MM.1S (cell line): ENCODE measurements around the gene CFAP77.

ENCODE experiments used
- DNase-seq: peaks from one replicate; pipeline ENCODE4 v3.0.0-alpha.2; 2015
- H2AFZ ChIP-seq: fragments of 300-600 bp; sonication (generic); 2 replicates; pipeline ENCODE4 v1.6.0; 2016; ENCODE audit warnings: antibody characterized with exemption, low read length
- H3F3A ChIP-seq: fragments of 300-600 bp; sonication (generic); 2 replicates; pipeline ENCODE4 v1.6.1; 2016; ENCODE audit warnings: mild to moderate bottlenecking, antibody characterized with exemption, low read length, moderate library complexity, mixed read lengths; ENCODE audit not compliant: insufficient read depth
- H3K27ac ChIP-seq: fragments of 300-600 bp; sonication (generic); 2 replicates; pipeline ENCODE4 v1.5.1; 2016; ENCODE audit warnings: mild to moderate bottlenecking, low read length
- H3K27me3 ChIP-seq: fragments of 300-600 bp; sonication (generic); replicated peaks from 2 replicates; pipeline ENCODE4 v1.6.0; 2016; ENCODE audit warnings: low read length; ENCODE audit not compliant: insufficient read depth
- H3K36me3 ChIP-seq: fragments of 300-600 bp; sonication (generic); replicated peaks from 2 replicates; pipeline ENCODE4 v1.6.1; 2016; ENCODE audit warnings: mild to moderate bottlenecking, low read length, mixed read lengths; ENCODE audit not compliant: insufficient read depth
- H3K4me1 ChIP-seq: fragments of 300-600 bp; sonication (generic); 2 replicates; pipeline ENCODE4 v1.6.1; 2016; ENCODE audit warnings: low read length, mixed read lengths
- H3K4me2 ChIP-seq: fragments of 300-600 bp; sonication (generic); 2 replicates; pipeline ENCODE4 v1.6.0; 2016; ENCODE audit warnings: low read depth, low read length
- H3K4me3 ChIP-seq: fragments of 300-600 bp; sonication (generic); 2 replicates; pipeline ENCODE4 v1.5.1; 2016; ENCODE audit warnings: low read length, mixed read lengths
- H3K79me2 ChIP-seq: fragments of 300-600 bp; sonication (generic); 2 replicates; pipeline ENCODE4 v1.6.1; 2016; ENCODE audit warnings: mixed run types, low read length, mixed read lengths
- H3K9ac ChIP-seq: fragments of 300-600 bp; sonication (generic); 2 replicates; pipeline ENCODE4 v1.6.1; 2016; ENCODE audit warnings: low read length, mixed read lengths
- H3K9me2 ChIP-seq: fragments of 300-600 bp; sonication (generic); replicated peaks from 2 replicates; pipeline ENCODE4 v1.6.1; 2016; ENCODE audit warnings: mild to moderate bottlenecking, low read length, mixed read lengths; ENCODE audit not compliant: insufficient read depth
- H3K9me3 ChIP-seq: fragments of 300-600 bp; sonication (generic); replicated peaks from 2 replicates; pipeline ENCODE4 v1.6.1; 2016; ENCODE audit warnings: mild to moderate bottlenecking, low read length, mixed read lengths; ENCODE audit not compliant: insufficient read depth
- H4K20me1 ChIP-seq: fragments of 300-600 bp; sonication (generic); 2 replicates; pipeline ENCODE4 v1.6.1; 2016; ENCODE audit warnings: mild to moderate bottlenecking, low read length, moderate library complexity, mixed read lengths; ENCODE audit not compliant: insufficient read depth
- EZH2 ChIP-seq: fragments of 300-600 bp; sonication (generic); optimal IDR thresholded peaks from 2 replicates; pipeline ENCODE3; 2017; ENCODE audit warnings: low read depth, mild to moderate bottlenecking, antibody characterized with exemption, low read length, mixed read lengths
- EZH2phosphoT487 ChIP-seq: fragments of 300-600 bp; sonication (generic); IDR thresholded peaks from 2 replicates; pipeline ENCODE4 v1.6.1; 2018; ENCODE audit warnings: antibody characterized with exemption, low read length
- TF ChIP-seq, protein P1 (sequence below): fragments of 300-600 bp; sonication (generic); IDR thresholded peaks from 2 replicates; pipeline ENCODE4 v1.5.1; 2016; ENCODE audit warnings: antibody characterized with exemption, low read length, mixed read lengths

The CFAP77 gene

DNA sequence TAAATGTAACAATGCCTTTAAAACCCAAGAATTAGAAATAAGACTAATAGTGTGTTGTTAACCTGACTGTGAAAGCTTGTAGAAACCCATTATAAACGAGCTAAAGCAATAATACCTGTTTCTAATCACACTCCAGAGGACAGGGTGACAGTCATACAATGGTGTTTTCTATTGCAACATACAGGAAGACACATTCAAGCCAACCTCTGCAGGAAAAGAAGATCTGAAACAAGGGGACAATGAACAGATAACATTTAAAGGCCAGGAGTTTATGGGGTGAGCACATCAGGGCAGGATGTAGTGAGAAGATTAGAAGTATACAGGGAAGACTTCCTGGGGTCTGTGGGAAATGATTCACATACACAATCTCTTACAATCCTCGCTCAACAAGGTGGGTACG lies 186.2 kb downstream of the CFAP77 start:
- no peaks in the 10 kb centered on the region for H3K79me2 ChIP-seq
- H3F3A ChIP-seq, result no peaks in the 10 kb centered on the region
- no peak overlapping the region for H3K4me2 ChIP-seq
- H3K4me3 ChIP-seq, result no peak overlapping the region
- H2AFZ ChIP-seq, result no peak overlapping the region
- H3K36me3 ChIP-seq, result no peaks in the 10 kb centered on the region
- no peak overlapping the region for H3K27ac ChIP-seq
- no peaks in the 10 kb centered on the region for H3K27me3 ChIP-seq
- H4K20me1 ChIP-seq, result 0 out of 2 replicates have a peak, but pooled peaks cover 3% of the 10 kb centered on the region
- DNase-seq, result no peak
- H3K9ac ChIP-seq, result no peak overlapping the region
- H3K9me3 ChIP-seq, result no peaks in the 10 kb centered on the region
- H3K9me2 ChIP-seq, result no peaks in the 10 kb centered on the region
- TF ChIP-seq, protein P1, sequence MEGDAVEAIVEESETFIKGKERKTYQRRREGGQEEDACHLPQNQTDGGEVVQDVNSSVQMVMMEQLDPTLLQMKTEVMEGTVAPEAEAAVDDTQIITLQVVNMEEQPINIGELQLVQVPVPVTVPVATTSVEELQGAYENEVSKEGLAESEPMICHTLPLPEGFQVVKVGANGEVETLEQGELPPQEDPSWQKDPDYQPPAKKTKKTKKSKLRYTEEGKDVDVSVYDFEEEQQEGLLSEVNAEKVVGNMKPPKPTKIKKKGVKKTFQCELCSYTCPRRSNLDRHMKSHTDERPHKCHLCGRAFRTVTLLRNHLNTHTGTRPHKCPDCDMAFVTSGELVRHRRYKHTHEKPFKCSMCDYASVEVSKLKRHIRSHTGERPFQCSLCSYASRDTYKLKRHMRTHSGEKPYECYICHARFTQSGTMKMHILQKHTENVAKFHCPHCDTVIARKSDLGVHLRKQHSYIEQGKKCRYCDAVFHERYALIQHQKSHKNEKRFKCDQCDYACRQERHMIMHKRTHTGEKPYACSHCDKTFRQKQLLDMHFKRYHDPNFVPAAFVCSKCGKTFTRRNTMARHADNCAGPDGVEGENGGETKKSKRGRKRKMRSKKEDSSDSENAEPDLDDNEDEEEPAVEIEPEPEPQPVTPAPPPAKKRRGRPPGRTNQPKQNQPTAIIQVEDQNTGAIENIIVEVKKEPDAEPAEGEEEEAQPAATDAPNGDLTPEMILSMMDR, result no peak
- TF ChIP-seq EZH2phosphoT487 (no peak), EZH2 (no peak)
- H3K4me1 ChIP-seq, result no peaks in the 10 kb centered on the region

DNA sequence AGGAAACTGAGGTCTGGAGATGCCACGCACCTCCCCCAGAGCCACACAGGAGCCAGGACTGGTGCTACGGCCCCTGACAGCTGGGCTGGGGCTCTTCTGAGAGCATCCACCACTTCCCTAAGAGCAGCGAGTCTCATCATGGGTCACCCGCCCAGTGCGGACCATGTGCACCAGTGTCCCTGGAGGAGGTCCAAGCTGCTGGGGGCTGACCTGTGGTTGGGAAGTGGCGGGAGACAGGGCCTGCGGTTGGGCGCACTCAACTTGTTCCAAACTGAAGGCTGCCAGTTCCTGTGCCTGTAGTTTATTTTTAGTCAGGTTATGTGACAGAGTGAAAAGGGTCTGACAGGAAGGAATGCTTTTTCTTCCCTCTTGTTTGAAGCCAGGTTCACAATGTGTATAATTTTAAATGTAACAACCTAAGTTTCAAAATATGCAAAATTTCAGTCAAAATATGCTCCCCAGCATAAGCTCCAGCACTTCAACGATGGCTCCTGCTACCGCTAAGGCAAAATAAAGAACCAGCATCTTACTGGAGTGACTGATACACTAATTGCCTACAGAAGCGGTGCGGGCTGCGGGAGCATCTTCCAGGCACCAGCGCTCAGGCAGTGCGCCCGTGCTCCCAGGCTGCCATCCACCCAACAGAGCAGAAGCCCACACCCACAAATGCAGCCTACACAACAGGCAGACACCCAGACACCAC lies 187.2 kb downstream of the CFAP77 start:
- Histone ChIP-seq H3K27ac (no peak overlapping the region), H3K79me2 (no peaks in the 10 kb centered on the region), H3K27me3 (no peaks in the 10 kb centered on the region), H3F3A (no peaks in the 10 kb centered on the region), H3K4me2 (no peak overlapping the region), H3K4me1 (no peaks in the 10 kb centered on the region), H3K9ac (no peak overlapping the region), H4K20me1 (0 out of 2 replicates have a peak, but pooled peaks cover 3% of the 10 kb centered on the region), H3K9me2 (no peaks in the 10 kb centered on the region), H3K4me3 (no peak overlapping the region), H3K36me3 (no peaks in the 10 kb centered on the region), H3K9me3 (no peaks in the 10 kb centered on the region), H2AFZ (no peak overlapping the region)
- TF ChIP-seq EZH2 (no peak), EZH2phosphoT487 (no peak)
- TF ChIP-seq, protein P1, result no peak
- DNase-seq, result no peak

DNA sequence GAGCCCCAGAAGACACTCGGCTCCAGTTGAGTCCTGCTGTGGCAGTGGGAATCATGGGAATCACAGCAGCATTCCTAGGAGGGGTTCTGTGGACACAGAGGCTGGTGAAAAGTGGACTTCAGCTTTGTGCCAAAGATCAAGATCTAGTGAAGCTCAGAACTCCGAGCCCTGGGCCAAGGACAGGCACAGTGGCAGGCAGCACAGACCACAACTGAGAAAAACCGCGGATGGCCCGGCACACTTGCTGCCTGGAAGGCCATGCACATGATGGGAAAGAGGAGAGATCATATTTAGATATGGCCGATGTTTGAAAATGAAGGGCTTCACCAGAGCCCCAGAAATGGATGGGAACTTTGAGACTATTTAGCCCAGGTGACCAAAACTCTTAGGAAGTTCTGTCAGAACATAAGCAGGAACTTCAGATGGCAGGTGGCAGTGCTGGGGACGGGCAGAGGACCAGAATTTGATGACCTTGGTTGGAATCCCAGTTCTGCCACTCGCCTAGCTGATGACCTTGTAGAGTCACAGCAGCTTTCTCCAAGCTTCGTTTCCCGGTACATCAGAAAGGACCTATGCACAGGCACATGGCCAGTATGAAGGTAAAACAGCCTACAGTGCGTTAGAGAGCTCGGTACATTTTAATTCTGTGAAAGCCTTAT lies 190.4 kb downstream of the CFAP77 start:
- H2AFZ ChIP-seq, result no peak overlapping the region
- H3K4me2 ChIP-seq, result no peak overlapping the region
- no peak overlapping the region for H3K27ac ChIP-seq
- H3F3A ChIP-seq, result no peaks in the 10 kb centered on the region
- H3K9me3 ChIP-seq, result no peaks in the 10 kb centered on the region
- no peaks in the 10 kb centered on the region for H3K4me1 ChIP-seq
- no peaks in the 10 kb centered on the region for H3K36me3 ChIP-seq
- no peaks in the 10 kb centered on the region for H3K79me2 ChIP-seq
- H3K9me2 ChIP-seq, result no peaks in the 10 kb centered on the region
- H4K20me1 ChIP-seq, result no peaks in the 10 kb centered on the region
- no peaks in the 10 kb centered on the region for H3K27me3 ChIP-seq
- DNase-seq, result no peak
- no peak overlapping the region for H3K4me3 ChIP-seq
- H3K9ac ChIP-seq, result no peak overlapping the region
- TF ChIP-seq EZH2phosphoT487 (no peak), EZH2 (no peak)
- TF ChIP-seq, protein P1, result no peak
